Neural cell (in vitro differentiated cells): ENCODE measurements around the gene NBEA. TPM values are rescaled to one million over a fixed set of nuclear protein-coding genes. Genes with fewer than 3 reads are reported as not detected.

ENCODE experiments used
- H2AFZ ChIP-seq: fragments of 200-600, 300-800 bp; sonication (generic), shearing (Covaris generic); 2 replicates; pipeline ENCODE4 v1.6.0; 2014; ENCODE audit warnings: low read depth, mild to moderate bottlenecking, antibody characterized with exemption, low read length, moderate library complexity
- H3F3A ChIP-seq: fragments of 200-600 bp; shearing (Covaris generic); 2 replicates; pipeline ENCODE4 v1.6.1; 2016; ENCODE audit warnings: mild to moderate bottlenecking, moderate library complexity, mixed read lengths, antibody characterized with exemption, low read length; ENCODE audit not compliant: insufficient read depth, poor library complexity, severe bottlenecking
- H3K27ac ChIP-seq: fragments of 200-600, 300-800 bp; sonication (generic), shearing (Covaris generic); 2 replicates; pipeline ENCODE4 v1.5.1; 2014; ENCODE audit warnings: mild to moderate bottlenecking, low read length, moderate library complexity
- H3K27me3 ChIP-seq: fragments of 300-800, 200-600 bp; sonication (generic), shearing (Covaris generic); 2 replicates; pipeline ENCODE4 v1.6.0; 2014; ENCODE audit warnings: mild to moderate bottlenecking, low read depth, low read length, moderate library complexity; ENCODE audit not compliant: insufficient read depth
- H3K36me3 ChIP-seq: fragments of 300-800, 200-600 bp; sonication (generic), shearing (Covaris generic); 2 replicates; pipeline ENCODE4 v1.5.1; 2014; ENCODE audit warnings: mild to moderate bottlenecking, antibody characterized with exemption, low read length, moderate library complexity; ENCODE audit not compliant: insufficient read depth
- H3K4me2 ChIP-seq: fragments of 300-800, 200-600 bp; sonication (generic), shearing (Covaris generic); 2 replicates; pipeline ENCODE4 v1.6.0; 2014; ENCODE audit warnings: mild to moderate bottlenecking, low read length
- H3K4me3 ChIP-seq: fragments of 300-800, 200-600 bp; sonication (generic), shearing (Covaris generic); 2 replicates; pipeline ENCODE4 v1.5.1; 2014; ENCODE audit warnings: mild to moderate bottlenecking, low read length, moderate library complexity
- H3K79me2 ChIP-seq: fragments of 200-600 bp; shearing (Covaris generic); replicated peaks from 2 replicates; pipeline ENCODE4 v1.6.0; 2014; ENCODE audit warnings: mild to moderate bottlenecking, low read length, moderate library complexity; ENCODE audit not compliant: insufficient read depth
- H3K9ac ChIP-seq: fragments of 300-800, 200-600 bp; sonication (generic), shearing (Covaris generic); 2 replicates; pipeline ENCODE4 v1.6.1; 2016; ENCODE audit warnings: mild to moderate bottlenecking, low read length, mixed read lengths
- H3K9me2 ChIP-seq: fragments of 200-600 bp; shearing (Covaris generic); 2 replicates; pipeline ENCODE4 v1.6.1; 2016; ENCODE audit warnings: mild to moderate bottlenecking, low read length, mixed read lengths; ENCODE audit not compliant: insufficient read depth
- H3K9me3 ChIP-seq: fragments of 200-600, 300-800 bp; sonication (generic), shearing (Covaris generic); 2 replicates; pipeline ENCODE4 v1.6.1; 2016; ENCODE audit warnings: mild to moderate bottlenecking, mixed run types, low read length, moderate library complexity, mixed read lengths
- H4K20me1 ChIP-seq: fragments of 200-600 bp; shearing (Covaris generic); 2 replicates; pipeline ENCODE4 v1.6.1; 2016; ENCODE audit warnings: mild to moderate bottlenecking, mixed run types; ENCODE audit not compliant: insufficient read depth
- CTCF ChIP-seq: fragments of 450-650 bp; IDR thresholded peaks from 2 replicates; pipeline ENCODE4 v1.5.1; 2014; ENCODE audit warnings: antibody characterized with exemption, mild to moderate bottlenecking, moderate library complexity; ENCODE audit not compliant: poor library complexity, severe bottlenecking
- EP300 ChIP-seq: fragments of 450-650 bp; conservative IDR thresholded peaks from 2 replicates; pipeline ENCODE4 v1.6.1; 2014; ENCODE audit warnings: antibody characterized with exemption, mild to moderate bottlenecking, moderate library complexity; ENCODE audit not compliant: poor library complexity, severe bottlenecking
- EZH2 ChIP-seq: fragments of 200-600, 300-800 bp; shearing (Covaris generic), sonication (generic); IDR thresholded peaks from 2 replicates; pipeline ENCODE4 v1.6.1; 2014; ENCODE audit warnings: antibody characterized with exemption, low read length, borderline replicate concordance, mild to moderate bottlenecking; ENCODE audit not compliant: insufficient read depth, poor library complexity, severe bottlenecking
- MXI1 ChIP-seq: fragments of 450-650 bp; conservative IDR thresholded peaks from 2 replicates; pipeline ENCODE4 v1.6.1; 2014; ENCODE audit warnings: antibody characterized with exemption, mild to moderate bottlenecking; ENCODE audit not compliant: poor library complexity, severe bottlenecking
- POLR2AphosphoS5 ChIP-seq: IDR thresholded peaks from 2 replicates; pipeline ENCODE4 v1.6.1; 2012
- RAD21 ChIP-seq: fragments of 450-650 bp; conservative IDR thresholded peaks from 2 replicates; pipeline ENCODE4 v1.6.1; 2014; ENCODE audit warnings: antibody characterized with exemption, mild to moderate bottlenecking, moderate library complexity
- REST ChIP-seq: IDR thresholded peaks from 2 replicates; pipeline ENCODE4 v1.6.1; 2012; ENCODE audit warnings: borderline replicate concordance
- SMC3 ChIP-seq: fragments of 450-650 bp; conservative IDR thresholded peaks from 2 replicates; pipeline ENCODE4 v1.6.1; 2014; ENCODE audit warnings: antibody characterized with exemption, mild to moderate bottlenecking, moderate library complexity; ENCODE audit not compliant: poor library complexity
- TAF1 ChIP-seq: IDR thresholded peaks from 2 replicates; pipeline ENCODE4 v1.6.1; 2012; ENCODE audit warnings: low read depth
- polyA plus RNA-seq: library from polyadenylated mRNA; depleted of rRNA; stranded (reverse); fragments of >200 nt; gene quantifications from 2 replicates; pipeline ENCODE4 v1.2.3, GENCODE V29; 2014

The NBEA gene
- polyA plus RNA-seq, 1 donor from 2014 or later, result 55.8 TPM

DNA sequence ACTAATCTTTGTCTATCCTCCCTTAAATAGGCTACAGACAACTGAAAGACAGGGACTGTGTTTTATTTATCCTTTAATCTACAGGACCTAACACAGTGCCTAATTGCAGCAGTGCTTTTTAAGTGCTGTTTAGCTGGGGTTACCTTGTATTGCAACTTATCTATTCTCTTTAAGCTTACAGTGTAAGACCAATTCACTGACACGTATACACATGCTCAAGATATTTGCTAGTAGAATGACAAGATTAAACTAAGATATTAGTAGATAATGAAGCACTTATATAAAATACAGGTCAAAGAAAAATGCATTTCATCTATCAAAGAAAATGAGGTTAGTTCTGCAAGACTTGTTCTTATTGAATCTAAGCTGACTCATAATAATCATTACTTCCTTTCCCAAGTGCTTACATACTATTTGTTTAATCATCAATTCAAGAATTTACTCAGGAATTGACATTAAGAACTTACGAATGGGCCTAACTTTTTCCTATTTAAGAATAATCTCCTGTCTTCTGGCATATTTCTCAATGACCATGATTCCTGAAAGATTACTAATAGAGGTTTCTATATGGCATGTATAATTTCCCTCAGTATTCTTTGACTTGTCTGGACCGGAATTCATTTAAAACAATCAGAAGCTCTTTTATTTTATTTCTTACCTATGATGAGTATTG is 610.2 kb downstream of the NBEA start:
- Histone ChIP-seq H4K20me1 (no peaks in the 10 kb centered on the region), H3K4me3 (no peak overlapping the region), H3K9ac (no peak overlapping the region), H3K36me3 (no peaks in the 10 kb centered on the region), H3K9me3 (no peaks in the 10 kb centered on the region), H3K79me2 (no peaks in the 10 kb centered on the region), H2AFZ (no peak overlapping the region), H3K27me3 (no peaks in the 10 kb centered on the region), H3K27ac (no peak overlapping the region), H3F3A (no peaks in the 10 kb centered on the region), H3K4me2 (no peak overlapping the region), H3K9me2 (no peaks in the 10 kb centered on the region)
- TF ChIP-seq REST (no peak), RAD21 (no peak), EP300 (no peak), CTCF (no peak), SMC3 (no peak), MXI1 (no peak), EZH2 (no peak), TAF1 (no peak), POLR2AphosphoS5 (no peak)

DNA sequence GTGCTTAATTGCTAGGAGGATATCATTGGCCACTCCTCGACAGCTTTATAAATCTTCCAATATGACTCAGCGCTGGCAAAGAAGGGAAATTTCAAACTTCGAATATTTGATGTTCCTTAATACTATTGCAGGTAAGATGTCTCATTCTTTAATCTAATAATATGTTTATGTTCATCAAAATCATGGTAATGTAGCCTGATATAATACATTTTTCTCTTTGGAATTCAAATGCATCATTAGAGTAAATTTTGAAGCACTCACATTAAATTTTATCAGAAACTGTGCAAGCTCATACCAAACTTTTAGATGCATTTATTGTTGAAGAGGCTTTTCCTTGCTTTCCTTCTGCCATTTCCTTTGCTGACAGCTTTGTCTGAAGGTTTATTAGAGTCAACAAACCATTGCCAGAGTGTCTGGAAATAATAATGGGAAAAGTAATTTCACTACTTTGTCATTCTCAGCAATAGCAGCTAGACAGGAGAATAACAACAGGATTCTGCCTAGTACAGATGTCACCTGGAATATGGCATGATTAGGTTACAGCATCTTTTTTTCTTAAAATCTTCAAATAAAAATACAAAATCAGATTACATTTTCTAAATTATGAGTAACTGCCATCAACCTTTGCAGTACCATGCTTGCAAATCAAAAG is 613.0 kb downstream of the NBEA start:
- H3K9me3 ChIP-seq, result no peaks in the 10 kb centered on the region
- H3K9me2 ChIP-seq, result no peaks in the 10 kb centered on the region
- no peak overlapping the region for H2AFZ ChIP-seq
- TF ChIP-seq EZH2 (no peak), POLR2AphosphoS5 (peak; percentile 78), MXI1 (no peak), SMC3 (no peak), EP300 (peak; percentile 95), REST (peak; percentile 92)
- H4K20me1 ChIP-seq, result no peaks in the 10 kb centered on the region
- no peak overlapping the region for H3K9ac ChIP-seq
- peak overlapping the region; percentile 43 for H3K4me2 ChIP-seq
- H3F3A ChIP-seq, result no peaks in the 10 kb centered on the region
- no peaks in the 10 kb centered on the region for H3K36me3 ChIP-seq
- no peaks in the 10 kb centered on the region for H3K79me2 ChIP-seq
- H3K27ac ChIP-seq, result no peak overlapping the region
- H3K4me3 ChIP-seq, result no peak overlapping the region
- no peaks in the 10 kb centered on the region for H3K27me3 ChIP-seq
